ENCODE results near the gene TAT.

TAT gene

GRCh38 chr16:71536752-71537499 is 40.0 kb downstream of the TAT start:
- no peak for TF ChIP-seq CTCF (IDR thresholded peaks at IDR 0.05; ENCODE audit: low read depth, low read length)
- no peak for DNase-seq (ENCODE audit: low read depth, low spot score)
- H3K4me3 ChIP-seq (ENCODE audit: low read depth, low read length): no peak overlapping the region
- in situ Hi-C loops (cut with HindIII; ENCODE audit: low sequenced_read_pairs): no loop called here

GRCh38 chr16:71532366-71532765 is 44.5 kb downstream of the TAT start:
- in situ Hi-C loops (cut with HindIII; ENCODE audit: low sequenced_read_pairs): no loop called here

GRCh38 chr16:71528863-71529262 is 48.0 kb downstream of the TAT start:
- no peak for TF ChIP-seq CTCF (IDR thresholded peaks at IDR 0.05; ENCODE audit: low read depth, low read length)
- in situ Hi-C loops (cut with HindIII; ENCODE audit: low sequenced_read_pairs): no loop called here
- no peak overlapping the region for H3K4me3 ChIP-seq (ENCODE audit: low read depth, low read length)
- no peak for DNase-seq (ENCODE audit: low read depth, low spot score)

More at GRCh38 chr16:71532366-71532765, 44.5 kb downstream of the TAT start:
- no peak for TF ChIP-seq CTCF (IDR thresholded peaks at IDR 0.05; ENCODE audit: low read depth, low read length)
- H3K4me3 ChIP-seq (ENCODE audit: low read depth, low read length): no peak overlapping the region
- DNase-seq (ENCODE audit: low read depth, low spot score): no peak

GRCh38 chr16:71528257-71528656 is 48.6 kb downstream of the TAT start:
- no peak for DNase-seq (ENCODE audit: low read depth, low spot score)
- no peak overlapping the region for H3K4me3 ChIP-seq (ENCODE audit: low read depth, low read length)
- TF ChIP-seq CTCF (IDR thresholded peaks at IDR 0.05; ENCODE audit: low read depth, low read length): no peak

GRCh38 chr16:71526111-71526631 is 50.7 kb downstream of the TAT start, which contains the start of gene CHST4:
CHST4 (plus strand) TSS chr16:71526426; CDS start chr16:71536678, 10,252 bp downstream.
- H3K4me3 ChIP-seq (ENCODE audit: low read depth, low read length): no peak within 1 kb of the TSS
- in situ Hi-C loops (cut with HindIII; ENCODE audit: low sequenced_read_pairs): no loop called here
- peak; percentile 71 for DNase-seq (ENCODE audit: low read depth, low spot score)
- TF ChIP-seq CTCF (IDR thresholded peaks at IDR 0.05; ENCODE audit: low read depth, low read length): no peak

More at GRCh38 chr16:71528257-71528656, 48.6 kb downstream of the TAT start:
- in situ Hi-C loops (cut with HindIII; ENCODE audit: low sequenced_read_pairs): no loop called here

GRCh38 chr16:71524566-71525553 is 52.0 kb downstream of the TAT start:
- no peak for DNase-seq (ENCODE audit: low read depth, low spot score)
- in situ Hi-C loops (cut with HindIII; ENCODE audit: low sequenced_read_pairs): no loop called here
- no peak for TF ChIP-seq CTCF (IDR thresholded peaks at IDR 0.05; ENCODE audit: low read depth, low read length)
- H3K4me3 ChIP-seq (ENCODE audit: low read depth, low read length): no peak overlapping the region

Measured in astrocyte of the spinal cord (primary cell).